ENCODE results near the gene SPRR5.

GRCh38 chr1:152946651-152947256 is at the start of gene SPRR5:
- TF ChIP-seq CTCF (IDR thresholded peaks at IDR 0.05; ENCODE audit: low read depth, low read length, missing input control): no peak
- TF ChIP-seq YY1 (IDR thresholded peaks at IDR 0.05): no peak
- no peak for TF ChIP-seq MAX (IDR thresholded peaks at IDR 0.05)
- TF ChIP-seq ATF3 (IDR thresholded peaks at IDR 0.05): no peak
- no peak for TF ChIP-seq HNF4A (conservative IDR thresholded peaks at IDR 0.05)
- no peak for TF ChIP-seq SP1 (IDR thresholded peaks at IDR 0.05)

Data from liver (tissue), 3 donors.